GM19324 (cell line): ENCODE results near the gene NR0B2.

Experiments
- ATAC-seq: cut with Tn5 transposase; IDR thresholded peaks from one replicate; pipeline ENCODE4 v1.9.1; 2021; ENCODE audit warnings: mild to moderate bottlenecking, moderate library complexity; ENCODE audit not compliant: unreplicated experiment, low FRiP score

Gene NR0B2

GRCh38 chr1:26938004-26938658 is 24.4 kb upstream of the NR0B2 start:
- no peak for ATAC-seq

GRCh38 chr1:26936823-26937222 is 23.0 kb upstream of the NR0B2 start:
- ATAC-seq = no peak

- no peak for ATAC-seq
Observed at GRCh38 chr1:26932531-26932930, 18.8 kb upstream of the NR0B2 start.

GRCh38 chr1:26923711-26924110 is 9.9 kb upstream of the NR0B2 start:
- ATAC-seq = no peak

- ATAC-seq = no peak
Observed at GRCh38 chr1:26922901-26923300, 9.1 kb upstream of the NR0B2 start.

- ATAC-seq = no peak
Observed at GRCh38 chr1:26922431-26922729, 8.6 kb upstream of the NR0B2 start.

GRCh38 chr1:26921540-26922430 is 8.0 kb upstream of the NR0B2 start, which contains the start of gene NUDC:
Gene NUDC (plus strand): TSS chr1:26921743. CDS start chr1:26921849, 106 bp downstream.
- ATAC-seq = peak; percentile 98

GRCh38 chr1:26921126-26921539 is 7.4 kb upstream of the NR0B2 start:
- no peak for ATAC-seq

- ATAC-seq = no peak
Observed at GRCh38 chr1:26915204-26915842, 1.5 kb upstream of the NR0B2 start.

GRCh38 chr1:26913389-26913753 is 404 bp downstream of the NR0B2 start:
- ATAC-seq = no peak

GRCh38 chr1:26912147-26912490 is 1.7 kb downstream of the NR0B2 start:
- ATAC-seq = no peak

- ATAC-seq = no peak
Observed at GRCh38 chr1:26911399-26912146, 2.2 kb downstream of the NR0B2 start.

- no peak for ATAC-seq
Observed at GRCh38 chr1:26910343-26911160, 3.2 kb downstream of the NR0B2 start.

- ATAC-seq = no peak
Observed at GRCh38 chr1:26909951-26910342, 3.8 kb downstream of the NR0B2 start.

GRCh38 chr1:26907071-26907917 is 6.5 kb downstream of the NR0B2 start:
- ATAC-seq = no peak

GRCh38 chr1:26900815-26901511 is 12.8 kb downstream of the NR0B2 start:
- ATAC-seq = no peak

GRCh38 chr1:26900001-26900814 is 13.6 kb downstream of the NR0B2 start, which contains the start of gene GPATCH3:
Gene GPATCH3 (minus strand): TSS chr1:26900467. CDS start chr1:26900442, 25 bp downstream.
- ATAC-seq = peak; percentile 81

- ATAC-seq = no peak
Observed at GRCh38 chr1:26897351-26897750, 16.4 kb downstream of the NR0B2 start.
